Hematopoietic multipotent progenitor cell treated with erythropoietin and hydrocortisone succinate and interleukin-3 and kit ligand, for 6 days (in vitro differentiated cells): Measurements from ENCODE around the gene FAT1.
A peak's percentile ranks its signal among the peaks of the same experiment; 100 is the strongest.

Experiments used
- DNase-seq: peaks from one replicate; pipeline ENCODE4 v3.0.0-alpha.2; 2015

Gene FAT1

DNA sequence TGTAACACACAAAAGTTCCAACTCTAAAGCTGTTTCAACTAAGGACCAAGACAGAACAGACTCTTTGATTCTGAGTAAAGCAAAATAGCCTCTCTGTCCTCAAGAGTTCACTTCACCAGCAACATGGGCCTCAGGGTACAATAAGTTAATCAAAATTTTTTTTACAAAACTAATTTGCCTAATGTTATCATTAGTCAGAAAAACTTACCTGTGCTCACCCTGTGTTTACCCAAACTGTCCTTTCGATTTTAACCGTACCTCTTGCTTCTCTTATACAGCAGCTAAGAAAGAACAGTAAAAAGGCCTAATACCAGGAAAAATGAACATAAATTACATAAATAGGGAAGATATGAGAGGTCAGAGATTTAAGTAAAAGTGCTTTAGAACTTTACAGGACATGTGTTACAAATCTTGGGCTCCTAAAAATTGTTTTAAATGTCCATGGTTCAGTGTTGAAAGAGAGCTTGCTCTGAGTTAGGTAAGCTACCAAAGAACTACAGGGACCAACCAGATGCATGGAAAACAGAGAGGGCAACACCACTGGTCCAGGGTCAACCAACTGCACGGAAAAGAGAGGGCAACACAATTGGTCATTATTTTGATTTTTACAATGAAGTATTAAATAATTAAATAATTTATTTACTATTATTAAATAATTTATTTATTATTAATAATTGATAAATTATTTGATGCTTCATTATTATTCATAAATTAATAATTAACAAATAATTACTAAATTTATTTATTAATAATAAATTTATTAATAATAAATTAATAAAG is 73.1 kb downstream of the FAT1 start:
- no peak for DNase-seq

DNA sequence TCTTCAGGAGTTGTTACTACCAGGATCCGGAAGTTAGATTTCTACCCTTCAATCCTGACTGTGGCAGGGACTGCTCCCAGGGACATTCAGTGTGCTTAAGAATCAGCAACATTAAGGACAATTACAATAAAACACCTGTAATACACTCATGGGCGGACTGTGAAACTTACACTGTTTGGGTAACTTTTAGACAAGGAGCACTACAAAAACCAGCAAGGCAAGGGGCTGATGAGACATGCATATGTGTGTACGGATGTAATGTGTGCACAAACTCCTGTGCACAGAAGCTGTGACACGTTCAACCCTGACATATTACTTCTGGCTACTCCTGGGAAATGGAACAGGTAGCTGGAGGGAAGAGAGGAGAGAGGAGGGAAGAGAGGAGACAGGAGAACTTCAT is 75.8 kb downstream of the FAT1 start:
- no peak for DNase-seq

DNA sequence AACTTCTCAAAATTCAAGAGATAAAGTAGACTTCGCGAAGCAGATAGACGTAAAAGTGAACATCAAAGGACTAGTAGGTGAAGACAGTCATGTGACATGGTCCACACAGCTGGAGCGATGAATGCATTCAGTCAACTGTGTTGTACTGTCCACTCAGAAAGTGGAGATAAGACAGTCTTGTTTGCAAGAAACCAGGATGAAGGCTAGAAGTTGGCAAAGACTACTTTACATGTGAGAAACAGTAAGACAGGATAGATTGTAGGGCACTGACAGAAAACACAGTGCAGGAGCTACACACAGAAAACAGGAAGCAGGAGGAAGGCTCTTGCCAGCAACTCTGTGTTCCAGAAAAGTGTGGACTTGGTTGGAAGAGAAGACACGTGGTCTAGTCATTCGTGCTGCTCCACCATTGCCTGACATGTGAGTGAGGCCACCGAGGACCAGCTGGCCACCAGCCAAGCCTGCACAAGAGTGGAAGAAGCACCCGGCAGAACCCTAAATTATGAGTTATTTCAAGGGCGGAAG is 78.9 kb downstream of the FAT1 start:
- DNase-seq = no peak

DNA sequence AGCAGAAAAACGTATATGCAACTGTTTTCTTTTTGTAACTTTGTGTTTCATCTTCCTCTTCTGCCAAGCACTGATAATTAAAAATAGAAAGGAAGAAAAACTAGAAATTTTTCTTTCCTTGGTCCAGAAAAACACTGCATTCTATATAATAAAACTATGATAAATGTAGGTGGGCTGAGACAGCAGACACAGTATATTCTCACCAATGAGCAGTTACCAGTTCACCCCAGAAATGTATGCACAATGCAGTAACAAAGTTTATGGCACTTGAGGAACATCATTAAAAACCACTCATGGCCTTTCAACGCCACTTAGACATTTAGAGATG is 79.4 kb downstream of the FAT1 start:
- no peak for DNase-seq

DNA sequence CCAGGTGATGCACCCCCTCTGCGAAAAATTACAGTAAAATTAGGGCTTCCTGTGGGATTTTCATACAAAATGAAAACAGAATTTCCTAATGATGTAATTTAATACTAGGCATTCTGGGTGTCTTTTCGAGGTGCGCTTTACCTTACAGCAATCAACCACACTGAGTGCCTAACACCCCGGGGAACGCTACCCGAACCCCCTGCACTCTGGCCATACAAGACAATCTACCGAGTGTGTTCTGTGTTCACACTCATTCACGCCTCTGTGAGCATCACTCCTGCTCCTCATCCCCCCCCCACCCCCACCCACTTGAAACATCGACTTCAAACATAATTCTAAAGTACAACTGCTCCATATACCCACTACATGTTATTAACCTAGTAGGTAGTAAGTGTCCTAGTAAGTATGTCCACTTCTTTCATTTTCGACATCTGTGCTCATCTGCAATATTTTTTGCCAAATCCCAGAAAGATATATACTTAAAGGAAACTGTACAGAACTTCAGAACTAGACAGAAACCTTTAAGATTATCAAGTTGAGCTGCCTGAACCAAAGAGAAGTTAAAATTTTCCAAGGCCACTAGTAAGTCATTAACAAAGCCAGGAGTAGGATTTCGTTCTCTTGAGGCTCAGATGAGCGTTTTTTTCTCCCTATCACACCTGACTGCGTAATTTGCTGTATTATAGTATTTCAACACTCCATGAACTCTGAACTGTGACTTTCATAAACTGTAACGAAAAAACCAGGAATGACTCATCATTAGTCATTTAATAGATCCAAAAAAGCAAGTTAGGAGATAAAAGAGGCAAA is 80.0 kb downstream of the FAT1 start:
- DNase-seq = no peak

DNA sequence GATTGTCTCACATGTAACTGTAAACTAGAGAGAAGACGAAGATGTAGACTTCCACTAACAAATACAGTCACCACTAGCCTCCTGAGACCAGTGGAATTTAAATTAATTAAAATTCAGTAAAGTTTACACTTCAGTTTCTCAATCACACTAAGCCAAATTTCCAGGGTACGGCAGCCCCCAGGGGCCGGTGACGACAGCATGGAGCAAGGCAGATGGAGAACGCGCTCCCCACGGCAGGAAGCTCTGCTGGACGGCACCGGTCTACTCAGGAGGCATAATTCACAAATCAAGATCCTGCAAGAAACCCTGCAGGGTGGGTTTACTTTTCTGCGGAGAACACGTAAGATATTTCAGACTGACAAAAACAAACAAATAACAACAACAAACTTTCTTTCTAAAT is 80.7 kb downstream of the FAT1 start:
- no peak for DNase-seq

DNA sequence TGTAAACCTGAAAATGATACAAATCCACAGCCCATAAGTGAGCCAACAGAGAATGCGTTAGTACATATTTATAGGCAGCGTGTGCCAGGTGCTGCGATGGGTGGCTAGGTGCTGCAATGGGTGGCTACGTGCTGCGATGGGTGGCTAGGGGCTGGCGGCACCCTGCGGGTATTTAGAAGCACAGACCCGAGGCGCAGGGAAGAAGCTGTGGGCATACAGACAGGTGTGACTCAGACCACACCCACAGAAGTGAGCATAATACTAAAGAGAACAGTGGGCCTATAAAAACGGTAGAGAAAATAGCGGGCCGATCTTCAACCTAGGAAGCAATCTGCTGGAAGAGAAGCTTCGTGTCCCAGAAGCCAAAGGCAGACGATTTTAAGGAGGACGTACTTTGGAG is 81.1 kb downstream of the FAT1 start:
- DNase-seq = no peak

DNA sequence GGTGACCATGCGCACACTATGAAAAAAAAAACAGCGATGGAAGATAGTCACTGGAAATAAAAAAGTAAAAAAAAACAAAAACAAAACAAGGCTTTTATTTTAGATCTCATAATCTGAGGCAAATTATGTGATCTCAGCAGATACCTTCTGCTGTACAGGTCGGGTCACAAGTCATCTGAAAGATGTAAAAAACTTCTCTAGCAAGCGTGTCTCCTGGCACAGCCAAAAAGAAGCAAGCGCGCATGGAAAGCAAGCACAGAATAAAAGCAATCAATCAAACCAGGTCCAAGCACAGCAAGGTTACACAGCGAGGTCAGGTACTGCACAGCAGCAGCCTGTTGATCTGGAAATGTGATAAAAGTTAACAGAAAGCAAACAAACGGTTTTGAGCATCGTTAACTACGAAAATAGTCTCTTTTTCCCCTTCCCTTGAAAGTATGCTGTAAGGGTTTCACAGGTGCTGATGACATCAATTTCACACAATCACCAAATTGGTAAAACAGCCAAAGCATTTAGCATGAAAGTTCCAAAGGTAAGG is 89.0 kb downstream of the FAT1 start:
- DNase-seq = no peak

DNA sequence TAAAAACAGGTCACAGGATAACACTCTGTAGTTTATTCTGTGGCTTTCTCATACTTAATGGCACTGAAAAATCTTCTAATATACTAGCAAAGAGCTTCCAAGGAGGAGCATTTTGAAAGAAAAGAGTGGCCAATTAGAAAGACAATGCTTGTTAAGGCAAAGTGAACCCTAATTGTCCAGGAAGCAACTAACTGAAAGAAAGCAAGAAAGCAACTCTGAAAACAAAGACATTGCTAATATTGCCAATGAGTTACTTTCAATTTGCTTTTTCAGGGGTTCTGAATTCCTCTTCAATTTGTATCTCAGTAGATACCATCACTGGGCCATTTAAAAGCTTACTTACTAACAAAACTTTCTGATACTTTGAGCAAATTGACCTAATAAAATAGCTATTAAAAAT is 89.8 kb downstream of the FAT1 start:
- DNase-seq = no peak

DNA sequence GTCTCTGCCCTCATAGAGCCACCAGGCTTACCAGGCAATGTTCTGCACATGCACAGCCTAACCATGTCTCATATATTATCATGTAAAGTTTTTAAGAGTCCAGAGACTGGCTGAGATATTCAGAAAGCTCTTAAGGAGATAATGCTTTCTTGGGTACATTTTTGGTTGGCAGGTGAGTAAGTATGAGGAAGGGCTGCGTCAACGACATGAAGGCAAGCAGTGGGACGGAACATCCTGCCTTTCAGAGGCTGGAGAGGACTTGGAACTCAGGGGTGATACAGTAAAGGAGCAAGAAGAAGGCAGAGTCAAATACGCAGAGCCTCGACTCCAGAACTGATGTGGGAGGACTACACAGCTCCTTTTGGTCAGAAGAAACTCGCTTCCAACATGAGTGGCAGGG is 93.5 kb downstream of the FAT1 start:
- no peak for DNase-seq

DNA sequence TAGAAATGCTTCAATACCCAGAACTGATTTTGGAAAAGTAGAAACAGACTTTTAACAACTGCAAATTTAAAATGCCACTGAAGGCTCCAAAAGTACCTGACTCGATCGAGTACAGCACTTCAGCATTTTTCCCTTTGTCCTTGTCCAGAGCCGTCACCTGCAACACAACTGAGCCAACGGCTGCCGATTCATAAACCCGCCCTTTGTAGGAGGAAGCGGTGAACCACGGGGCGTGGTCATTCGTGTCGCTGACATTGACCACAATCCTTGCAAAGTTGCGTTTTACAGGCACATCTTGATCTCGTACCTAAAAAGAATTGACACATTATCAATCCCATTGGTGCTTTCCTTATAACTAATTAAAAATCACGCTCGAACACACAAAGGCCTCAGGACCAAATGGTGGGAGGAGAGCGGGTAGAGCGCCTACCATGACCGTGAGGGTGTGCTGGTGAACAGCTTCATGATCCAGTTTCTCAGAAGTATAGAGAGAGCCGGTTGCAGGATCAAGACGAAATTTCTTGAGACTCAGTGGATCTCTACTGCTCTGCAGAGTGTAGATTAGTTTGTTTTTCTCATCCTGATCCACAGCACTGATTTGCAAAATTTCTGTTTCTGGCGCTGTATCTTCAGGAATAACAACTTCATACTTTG is 95.5 kb downstream of the FAT1 start:
- peak; percentile 22 for DNase-seq

DNA sequence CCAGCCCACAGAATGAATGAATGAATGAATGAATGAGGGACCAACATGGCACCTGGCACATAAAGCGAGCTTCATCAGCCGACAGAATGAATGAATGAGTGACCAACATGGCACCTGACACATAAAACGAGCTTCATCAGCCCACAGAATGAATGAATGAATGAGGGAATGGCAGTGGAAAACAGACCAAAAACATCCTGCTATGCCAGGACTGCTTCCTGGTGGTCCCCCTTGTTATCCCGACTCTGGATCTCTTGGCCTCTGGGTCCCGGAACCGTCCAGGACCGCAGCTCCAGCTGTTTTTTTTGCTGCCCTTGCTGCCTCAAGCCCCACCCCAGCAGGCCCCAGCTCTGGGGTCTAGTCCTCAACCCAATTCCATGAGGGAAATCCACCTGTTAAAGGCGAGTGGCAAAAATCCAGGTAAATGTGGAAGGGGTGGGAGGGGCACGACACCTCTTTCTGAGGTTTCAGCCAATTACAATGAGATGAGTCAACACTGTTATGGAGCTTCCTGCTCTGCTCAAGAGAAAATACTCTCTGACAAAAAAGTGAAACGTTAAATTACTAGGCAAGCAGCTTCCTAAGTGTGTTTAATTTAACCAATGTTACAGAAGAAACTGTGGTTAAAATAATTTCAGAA is 96.3 kb downstream of the FAT1 start:
- DNase-seq = no peak

DNA sequence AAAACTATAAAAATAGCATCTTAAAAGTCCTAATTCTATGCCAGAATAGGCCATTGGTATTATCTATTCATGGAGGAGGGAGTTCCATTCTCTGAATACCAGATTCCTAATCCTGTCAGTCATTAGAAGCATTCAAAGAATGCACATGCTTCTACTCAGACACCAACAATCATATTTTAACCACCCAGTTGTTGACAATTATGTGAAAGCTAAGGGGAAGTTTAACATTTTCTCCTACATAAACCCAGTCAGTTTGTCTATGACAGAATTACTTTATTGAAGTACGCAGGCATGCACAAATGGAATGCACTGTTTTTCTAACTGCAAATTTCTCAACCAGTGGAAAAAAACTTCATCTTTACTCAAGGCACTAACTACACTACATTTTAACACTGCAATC is 98.7 kb downstream of the FAT1 start:
- DNase-seq = no peak

DNA sequence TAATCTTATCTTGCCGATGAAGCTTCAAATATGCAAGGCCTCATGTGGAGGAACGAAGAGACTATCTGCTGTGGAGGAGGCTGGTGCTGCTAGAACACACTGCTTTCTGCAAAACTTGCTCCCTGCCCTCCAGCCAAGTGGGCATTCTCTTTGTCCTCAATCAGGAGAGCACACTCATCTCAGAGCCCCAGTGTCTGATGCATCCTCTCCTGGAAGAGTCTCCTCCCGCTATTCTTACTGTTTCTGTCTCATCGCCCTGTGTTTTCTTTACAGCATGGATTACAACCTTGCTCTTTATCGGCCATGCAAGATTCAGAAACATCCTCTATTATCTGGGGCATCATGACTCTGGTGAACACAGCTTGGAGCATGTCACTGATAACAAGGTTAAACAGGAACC is 100.1 kb downstream of the FAT1 start:
- no peak for DNase-seq

DNA sequence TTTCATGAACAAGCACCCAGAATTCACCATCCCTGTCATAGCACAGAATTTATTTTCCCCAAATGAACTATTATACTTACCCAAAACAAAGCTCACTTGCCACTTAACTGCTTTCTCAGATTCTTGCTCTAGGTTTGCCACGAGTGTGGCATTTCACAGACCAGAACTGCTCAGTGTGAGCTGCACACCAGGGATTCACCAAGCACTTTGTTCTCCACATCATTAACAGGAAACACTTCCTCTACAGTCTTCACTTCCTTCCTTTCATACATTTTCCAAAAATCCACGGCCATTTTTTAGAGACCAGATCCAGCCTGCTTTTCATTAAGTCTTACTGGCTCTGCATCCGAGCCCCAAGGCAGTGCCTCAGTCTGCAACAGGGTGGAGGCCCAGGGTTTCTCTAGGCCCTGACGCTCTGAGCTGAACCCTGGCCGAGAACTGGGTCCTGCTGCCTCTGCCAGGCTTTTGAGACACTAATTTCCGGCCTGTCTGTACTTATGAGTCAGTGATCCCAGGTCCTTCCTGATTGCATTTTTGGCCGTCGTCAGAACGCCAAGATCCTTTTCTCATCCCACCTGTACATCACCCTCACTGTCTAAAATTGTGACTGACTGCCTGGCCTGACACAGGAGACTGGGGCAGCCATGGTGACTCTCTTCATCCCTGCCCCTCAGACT is 100.7 kb downstream of the FAT1 start:
- no peak for DNase-seq

DNA sequence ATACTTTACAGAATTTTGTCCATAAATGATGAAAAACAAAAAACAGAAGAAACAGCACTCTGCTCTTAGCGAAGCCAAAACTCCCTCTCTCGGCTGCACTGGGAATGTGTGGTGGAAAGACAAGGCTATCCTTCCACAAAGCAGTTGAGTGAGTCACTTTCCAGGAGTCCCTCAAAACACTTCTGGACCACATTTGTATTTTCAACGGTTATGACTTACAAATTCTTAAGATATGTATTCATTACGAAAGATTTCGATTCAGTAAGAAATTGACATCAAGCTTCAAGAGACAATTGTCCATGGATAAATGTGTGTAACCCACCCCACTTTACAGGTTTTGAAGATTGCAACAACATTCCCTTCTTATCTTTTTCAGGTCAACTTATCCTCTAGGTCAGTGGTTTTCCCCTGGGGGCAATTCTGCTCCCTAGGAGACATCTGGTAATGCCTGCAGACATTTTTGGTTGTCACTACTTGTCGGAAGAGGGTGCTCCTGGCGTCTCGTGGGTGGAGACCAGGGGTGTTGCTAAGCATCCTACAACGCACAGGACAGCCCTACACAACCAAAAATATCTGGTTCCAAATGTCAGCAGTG is 101.6 kb downstream of the FAT1 start:
- no peak for DNase-seq

DNA sequence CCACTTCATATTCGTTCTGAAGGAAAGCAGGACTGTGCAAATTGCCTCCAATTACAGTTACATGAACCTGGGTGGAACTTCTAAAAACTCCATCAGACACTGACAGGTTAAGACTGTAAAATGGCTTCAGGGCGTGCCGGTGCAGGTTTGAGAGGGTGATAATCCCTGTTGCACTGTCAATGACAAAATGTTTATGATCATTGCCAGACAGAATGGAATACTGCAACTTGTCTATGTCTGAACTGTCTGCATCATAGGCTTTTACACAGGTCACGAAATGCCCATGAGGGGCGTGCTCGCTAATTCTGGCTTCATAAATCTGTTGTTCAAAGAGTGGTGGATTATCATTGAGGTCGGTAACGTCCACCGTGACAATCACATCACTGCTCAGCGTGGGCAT is 104.6 kb downstream of the FAT1 start:
- no peak for DNase-seq

DNA sequence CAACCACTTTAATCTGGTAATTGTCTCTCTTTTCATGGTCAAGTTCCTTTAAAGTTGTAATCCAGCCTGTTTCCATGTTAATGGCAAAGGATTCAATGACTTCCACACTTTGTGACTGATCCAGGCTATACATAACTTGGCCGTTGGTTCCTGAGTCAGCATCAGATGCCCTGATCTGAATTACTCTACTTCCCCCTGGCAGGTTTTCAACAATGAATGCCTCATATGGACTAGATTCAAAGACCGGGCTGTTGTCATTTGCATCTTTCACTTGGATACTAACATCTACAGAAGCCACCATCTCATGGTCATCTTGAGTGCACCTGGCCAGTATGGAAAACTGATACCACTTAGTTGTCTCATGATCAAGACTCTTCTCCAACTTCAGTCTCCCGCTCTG is 105.7 kb downstream of the FAT1 start:
- no peak for DNase-seq

DNA sequence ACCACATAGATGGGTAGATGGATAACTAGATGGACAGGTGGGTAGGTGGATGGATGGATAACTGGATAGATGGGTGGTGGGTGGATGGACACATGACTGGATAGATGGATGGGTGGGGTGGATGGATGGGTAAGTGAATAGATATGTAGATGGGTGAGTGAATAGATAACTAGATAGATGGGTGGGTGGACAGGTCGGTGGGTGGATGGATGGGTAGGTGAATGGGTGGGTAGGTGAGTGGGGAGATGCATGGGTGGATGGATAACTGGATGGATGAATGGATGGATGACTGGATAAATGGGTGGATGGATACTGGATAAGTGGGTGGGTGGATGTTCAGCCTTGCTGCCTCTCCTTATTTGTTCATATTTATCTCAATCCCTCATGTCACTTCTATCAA is 116.2 kb downstream of the FAT1 start:
- DNase-seq = no peak

DNA sequence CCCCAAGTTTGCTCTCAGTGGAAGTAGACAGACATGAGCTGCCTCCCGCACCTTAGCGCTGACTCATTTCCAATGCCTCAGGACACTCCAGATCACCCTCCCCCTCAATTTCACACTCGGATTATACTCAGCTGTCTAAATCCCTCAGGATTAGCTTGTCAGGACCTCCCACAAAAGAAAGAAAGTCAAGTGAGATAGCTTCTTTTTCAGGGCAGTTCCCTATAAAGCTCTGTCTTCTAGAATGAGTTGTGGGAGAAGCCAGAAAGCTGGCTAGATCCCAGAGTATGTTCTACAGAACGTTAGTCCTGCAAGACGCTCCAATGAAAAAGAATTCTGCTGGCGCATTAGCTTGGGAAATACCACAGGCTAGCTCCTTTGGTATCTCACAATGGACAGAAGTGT is 117.1 kb downstream of the FAT1 start:
- no peak for DNase-seq

DNA sequence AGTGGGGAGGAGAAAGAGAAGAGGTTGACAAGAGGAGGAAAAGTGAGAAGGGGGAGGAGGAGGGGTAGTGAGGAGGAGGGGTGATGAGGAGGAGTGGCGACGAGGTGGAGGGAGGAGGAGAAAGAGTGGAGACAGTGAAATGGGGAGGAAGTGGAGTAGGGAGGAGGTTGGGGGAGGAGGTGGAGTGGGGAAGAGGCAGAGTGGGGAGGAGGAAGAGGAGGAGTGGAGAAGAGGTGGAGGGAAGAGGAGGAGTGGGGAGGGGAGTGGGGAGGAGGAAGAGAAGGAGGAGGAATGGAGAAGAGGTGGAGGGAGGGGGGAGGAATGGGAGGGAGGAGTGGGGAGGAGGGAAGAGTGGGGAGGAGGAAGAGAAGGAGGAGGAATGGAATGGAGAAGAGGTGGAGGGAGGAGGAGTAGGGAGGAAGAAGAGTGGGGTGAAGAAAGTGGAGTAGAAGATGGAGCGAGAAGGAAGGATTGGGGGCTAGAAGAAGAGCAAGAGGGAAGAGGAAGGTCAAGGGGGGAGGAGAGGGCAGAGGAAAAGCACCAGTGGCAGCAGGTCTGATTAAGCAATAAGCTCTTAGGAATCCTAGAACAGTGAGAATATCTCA is 118.3 kb downstream of the FAT1 start:
- no peak for DNase-seq
